ENCODE data around the gene PNMA5.
"Not testable (repeated sequence)": the region's sequence is repeated elsewhere in the genome, so short reads cannot be mapped to it uniquely, and the experiment has no call there.

PNMA5 gene

DNA sequence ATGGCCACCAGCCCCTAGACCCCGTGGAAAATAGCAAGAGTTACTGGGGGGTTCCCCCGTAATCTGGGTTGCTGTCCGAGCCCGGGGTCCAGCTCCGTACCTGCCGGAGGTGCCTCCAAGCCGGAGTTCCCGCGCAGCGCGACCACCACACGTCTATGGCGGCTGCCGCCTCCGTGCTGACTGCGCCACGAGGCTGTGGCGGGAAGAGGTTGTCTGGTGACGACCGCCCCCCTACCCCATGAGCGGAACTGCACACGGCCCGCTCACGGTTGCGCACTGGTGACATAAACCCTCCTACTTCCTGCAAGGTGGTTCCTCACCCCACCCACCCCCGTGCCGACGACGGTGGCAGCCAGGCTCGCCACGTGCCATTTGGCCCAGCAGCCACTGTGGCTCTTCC, at the start of gene PNMA5:
Gene PNMA5 (minus strand): TSS at position 184 of the 400 bp plus-strand sequence. CDS start 2,518 bp downstream, outside the sequence.
- intact Hi-C loops (cut with DNase I; ENCODE audit: low total_unique reads) = no loop called here
- H3K4me1 ChIP-seq = no peaks in the 10 kb centered on the region
- no peak within 1 kb of the TSS for H3K27ac ChIP-seq

DNA sequence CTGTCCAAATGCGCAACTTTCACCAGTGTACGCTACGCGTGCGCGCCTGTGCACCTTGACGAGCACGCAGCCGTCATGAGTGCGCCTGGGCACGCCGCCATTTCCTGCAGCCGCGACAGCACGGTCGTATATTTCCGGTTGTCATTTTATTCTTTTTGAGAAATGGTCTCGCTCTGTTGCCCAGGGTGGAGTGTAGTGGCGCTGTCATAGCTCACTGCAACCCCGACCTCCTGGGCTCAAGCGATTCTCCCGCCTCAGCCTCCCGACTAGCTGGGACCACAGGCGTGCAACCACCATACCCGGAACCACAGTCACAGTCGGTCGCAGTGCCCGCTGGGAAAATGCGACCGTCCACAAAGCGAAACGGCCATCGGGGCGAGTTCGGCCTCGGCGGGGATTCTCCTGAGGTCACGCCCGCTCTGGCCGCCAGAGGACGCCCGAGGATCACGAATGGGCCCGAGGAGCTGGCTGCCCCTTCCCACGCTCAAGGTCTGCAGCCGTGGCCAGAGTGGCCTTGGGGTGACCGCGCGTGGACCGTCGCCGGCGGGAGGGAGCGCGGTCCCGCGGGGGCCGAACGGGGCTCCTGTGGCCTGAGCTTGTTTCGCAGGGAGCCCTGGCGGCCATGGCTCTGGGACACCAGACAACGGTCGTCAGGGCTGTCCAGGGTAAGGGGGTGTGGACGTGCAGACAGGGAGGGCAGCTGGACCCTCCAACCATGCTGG, 38.6 kb upstream of the PNMA5 start:
- TF ChIP-seq CTCF (IDR thresholded peaks at IDR 0.05) = peak; percentile 83 to 88
- Histone ChIP-seq H3K36me3 (no peaks in the 10 kb centered on the region), H3K27me3 (no peaks in the 10 kb centered on the region), H3K27ac (no peak overlapping the region), H3K4me1 (no peaks in the 10 kb centered on the region), H3K4me3 (peak overlapping the region; percentile 37 to 47), H3K9me3 (no peaks in the 10 kb centered on the region)
- peak; percentile 46 to 78 for DNase-seq
- intact Hi-C loops (cut with DNase I; ENCODE audit: low total_unique reads) = loop anchor here (10.0 kb wide), 1 partner anchor 492 kb away; no protein-coding TSS in a partner anchor

More for the DNA sequence above, at the start of gene PNMA5:
- H3K4me3 ChIP-seq = no peak within 1 kb of the TSS
- DNase-seq = no peak
- H3K36me3 ChIP-seq = no peaks in the 10 kb centered on the region
- TF ChIP-seq CTCF (IDR thresholded peaks at IDR 0.05) = no peak
- no peaks in the 10 kb centered on the region for H3K27me3 ChIP-seq
- no peaks in the 10 kb centered on the region for H3K9me3 ChIP-seq

DNA sequence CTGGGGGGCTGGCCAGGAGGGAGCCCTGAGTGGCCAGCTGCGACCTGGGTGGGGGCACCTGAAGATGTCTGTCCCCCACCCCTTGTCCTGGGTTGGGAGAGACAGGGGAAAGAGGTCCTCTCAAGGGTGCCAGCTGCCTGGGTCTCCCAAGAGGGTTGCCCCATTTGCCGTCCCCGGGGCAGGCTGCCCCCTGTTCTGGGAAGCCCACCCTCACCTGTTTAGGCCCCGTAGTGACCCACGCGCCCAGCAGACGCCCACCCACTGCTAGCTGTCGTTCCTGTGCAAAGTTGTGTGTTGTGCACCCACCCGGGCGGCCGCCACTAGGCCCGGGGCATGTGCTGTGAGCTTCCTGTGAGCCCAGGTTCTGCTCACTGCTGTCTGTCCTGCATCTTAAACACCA, 36.9 kb upstream of the PNMA5 start:
- DNase-seq = no peak
- intact Hi-C loops (cut with DNase I; ENCODE audit: low total_unique reads) = loop anchor here (10.0 kb wide), 1 partner anchor 494 kb away; no protein-coding TSS in a partner anchor
- no peaks in the 10 kb centered on the region for H3K4me1 ChIP-seq
- H3K27ac ChIP-seq = no peak overlapping the region
- no peak overlapping the region for H3K4me3 ChIP-seq
- no peaks in the 10 kb centered on the region for H3K9me3 ChIP-seq
- H3K27me3 ChIP-seq = no peaks in the 10 kb centered on the region
- no peak for TF ChIP-seq CTCF (IDR thresholded peaks at IDR 0.05)
- no peaks in the 10 kb centered on the region for H3K36me3 ChIP-seq

GRCh38 chrX:153029875-153030274, 36.0 kb upstream of the PNMA5 start:
- intact Hi-C loops (cut with DNase I; ENCODE audit: low total_unique reads) = loop anchor here (10.0 kb wide), 1 partner anchor 495 kb away; no protein-coding TSS in a partner anchor
- Histone ChIP-seq H3K9me3 (no peaks in the 10 kb centered on the region), H3K4me1 (no peaks in the 10 kb centered on the region), H3K4me3 (no peak overlapping the region), H3K27ac (no peak overlapping the region), H3K36me3 (no peaks in the 10 kb centered on the region), H3K27me3 (no peaks in the 10 kb centered on the region)
- TF ChIP-seq CTCF (IDR thresholded peaks at IDR 0.05) = no peak
- no peak for DNase-seq

DNA sequence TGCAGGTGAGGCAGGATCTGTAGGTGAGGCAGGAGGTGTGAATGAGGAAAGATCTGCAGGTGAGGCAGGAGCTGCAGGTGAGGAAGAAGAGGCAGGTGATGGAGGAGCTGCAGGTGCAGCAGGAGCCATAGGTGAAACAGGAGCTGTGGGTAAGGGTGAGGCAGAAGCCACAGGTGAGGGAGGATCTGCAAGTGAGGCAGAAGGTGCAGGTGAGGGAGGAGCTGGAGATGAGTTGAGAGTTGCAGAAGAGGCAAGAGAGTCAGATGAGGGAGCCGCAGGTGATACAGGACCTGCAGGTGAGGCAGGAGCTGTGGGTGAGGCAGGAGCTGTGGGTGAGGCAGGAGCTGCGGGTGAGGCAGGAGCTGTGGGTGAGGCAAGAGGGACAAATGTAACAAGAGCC, 35.2 kb upstream of the PNMA5 start:
- intact Hi-C loops (cut with DNase I; ENCODE audit: low total_unique reads) = no loop called here
- no peaks in the 10 kb centered on the region for H3K36me3 ChIP-seq
- H3K4me1 ChIP-seq = no peaks in the 10 kb centered on the region
- no peaks in the 10 kb centered on the region for H3K27me3 ChIP-seq
- H3K9me3 ChIP-seq = no peaks in the 10 kb centered on the region
- no peak overlapping the region for H3K27ac ChIP-seq
- no peak overlapping the region for H3K4me3 ChIP-seq
- no peak for DNase-seq
- TF ChIP-seq CTCF (IDR thresholded peaks at IDR 0.05) = no peak

- H3K9me3 ChIP-seq; H3K4me1 ChIP-seq; intact Hi-C loops (cut with DNase I; ENCODE audit: low total_unique reads): not testable (repeated sequence)
These were observed 34.6 kb upstream of the PNMA5 start for GRCh38 chrX:153028487-153028886.

GRCh38 chrX:153026501-153026900, 32.6 kb upstream of the PNMA5 start:
- H3K4me3 ChIP-seq; H3K9me3 ChIP-seq; H3K36me3 ChIP-seq; H3K4me1 ChIP-seq; H3K27me3 ChIP-seq; H3K27ac ChIP-seq; DNase-seq; intact Hi-C loops (cut with DNase I; ENCODE audit: low total_unique reads): not testable (repeated sequence)

More at GRCh38 chrX:153028487-153028886, 34.6 kb upstream of the PNMA5 start:
- not testable (repeated sequence) for H3K36me3 ChIP-seq, DNase-seq, H3K4me3 ChIP-seq, H3K27ac ChIP-seq, H3K27me3 ChIP-seq

Measured in tibial artery (tissue), 4 donors.